Neural progenitor cell (in vitro differentiated cells): ENCODE data around the gene CDAN1.

ENCODE experiments used
- CTCF ChIP-seq: fragments of 200-600 bp; sonication (generic); IDR thresholded peaks from 2 replicates; pipeline ENCODE4 v1.5.1; 2017; ENCODE audit warnings: antibody characterized with exemption, mild to moderate bottlenecking
- EZH2 ChIP-seq: fragments of 200-600 bp; sonication (generic); IDR thresholded peaks from 2 replicates; pipeline ENCODE4 v1.6.1; 2017; ENCODE audit warnings: antibody characterized with exemption, mild to moderate bottlenecking, moderate library complexity

GRCh38 chr15:42691770-42692169 is 45.2 kb downstream of the CDAN1 start:
- TF ChIP-seq CTCF: no peak
- TF ChIP-seq EZH2: no peak
